Activated naive CD4-positive, alpha-beta T cell treated with Interleukin-2 at 50 U/mL for 16 hours (primary cell): ENCODE measurements around the gene PRPS2.

Source experiments
- DNase-seq: peaks from one replicate; pipeline ENCODE4 v3.0.0-alpha.2; 2020

The PRPS2 gene

GRCh38 chrX:12819222-12819621 lies 28.0 kb downstream of the PRPS2 start:
- no peak for DNase-seq

- no peak for DNase-seq
Measured at GRCh38 chrX:12820737-12821136, 29.5 kb downstream of the PRPS2 start.

- DNase-seq = no peak
Measured at GRCh38 chrX:12824944-12825343, 33.7 kb downstream of the PRPS2 start.

- no peak for DNase-seq
Measured at GRCh38 chrX:12825801-12826200, 34.6 kb downstream of the PRPS2 start.

GRCh38 chrX:12843061-12843667 lies 52.0 kb downstream of the PRPS2 start:
- DNase-seq = no peak

- no peak for DNase-seq
Measured at GRCh38 chrX:12843668-12844279, 52.6 kb downstream of the PRPS2 start.

- no peak for DNase-seq
Measured at GRCh38 chrX:12844319-12844718, 53.1 kb downstream of the PRPS2 start.

- no peak for DNase-seq
Measured at GRCh38 chrX:12865359-12865758, 74.1 kb downstream of the PRPS2 start.

- DNase-seq = no peak
Measured at GRCh38 chrX:12866451-12867377, 75.5 kb downstream of the PRPS2 start, which contains the start of gene TLR7. TLR7 (plus strand) TSS chrX:12867072; CDS start chrX:12867579, 507 bp downstream.

- DNase-seq = no peak
Measured at GRCh38 chrX:12867685-12868084, 76.5 kb downstream of the PRPS2 start.

- DNase-seq = no peak
Measured at GRCh38 chrX:12868747-12869146, 77.5 kb downstream of the PRPS2 start.

- no peak for DNase-seq
Measured at GRCh38 chrX:12871257-12871656, 80.0 kb downstream of the PRPS2 start.

GRCh38 chrX:12872741-12873140 lies 81.5 kb downstream of the PRPS2 start:
- DNase-seq = no peak
